K562 (cell line): ENCODE measurements around the gene BANP. TPM values are rescaled to one million over a fixed set of nuclear protein-coding genes. Genes with fewer than 3 reads are reported as not detected.

Experiments used
- ARID2 ChIP-seq: fragments of 450-650 bp; IDR thresholded peaks from 2 replicates; pipeline ENCODE4 v1.6.1; 2017; ENCODE audit warnings: antibody characterized with exemption, mild to moderate bottlenecking
- ZNF146 ChIP-seq: IDR thresholded peaks from one replicate; pipeline ENCODE4 v1.6.1; 2018; ENCODE audit warnings: missing compliant biosample characterization; ENCODE audit not compliant: unreplicated experiment
- ZNF780A ChIP-seq: fragments of 250-450 bp; sonication (Bioruptor Pico); IDR thresholded peaks from 2 replicates; pipeline ENCODE4 v1.5.0; 2021; ENCODE audit warnings: mild to moderate bottlenecking
- polyA plus RNA-seq, 8 experiments: library from polyadenylated mRNA; depleted of rRNA in 4 of 8; stranded (reverse) in 5 of 8; unstranded in 3 of 8; fragments of >200 nt; fragmentation: Nextera tagmentation in 2 of 8; fragmentation: Illumina TruSeq in 1 of 8; extraction: Ambion mirVana in 2 of 8; extraction: Trizol in 1 of 8; gene quantifications; 2 replicates each; pipeline versions ENCODE4 v1.2.1 to v1.2.3, GENCODE V29; 2011 to 2014; ENCODE audit warnings: inconsistent platforms in 1 of 8, missing spikeins in 1 of 8
- total RNA-seq, 7 experiments: library from RNA; depleted of rRNA in 6 of 7; stranded (reverse); fragments of >200 nt in 6 of 7; fragmentation: Illumina TruSeq in 2 of 7; extraction: Trizol in 2 of 7; gene quantifications; 2 replicates each; pipeline versions ENCODE4 v1.2.1 to v1.2.3, GENCODE V29; 2011 to 2021; ENCODE audit warnings: low replicate concordance in 1 of 7
- TF ChIP-seq, protein P1 (sequence below): sonication (generic); formaldehyde crosslinking; IDR thresholded peaks from 2 replicates; pipeline ENCODE4 v1.8.1; 2023; ENCODE audit warnings: mild to moderate bottlenecking, missing genetic modification reagents, moderate library complexity
- TF ChIP-seq, protein P2 (sequence below), 2 experiments: IDR thresholded peaks; 2 replicates each; pipeline ENCODE4 v1.6.1; 2012; ENCODE audit warnings: improper control_type of control experiment in 2 of 2, low read depth in 2 of 2, low read length in 2 of 2, borderline replicate concordance in 1 of 2

The BANP gene
- total and polyA plus RNA-seq, 9 of the 15 experiments (the other 6 are each of a cell fraction or from before 2014, with no cell fraction given) = 4.6 to 22.1 (median 15.6) TPM

DNA sequence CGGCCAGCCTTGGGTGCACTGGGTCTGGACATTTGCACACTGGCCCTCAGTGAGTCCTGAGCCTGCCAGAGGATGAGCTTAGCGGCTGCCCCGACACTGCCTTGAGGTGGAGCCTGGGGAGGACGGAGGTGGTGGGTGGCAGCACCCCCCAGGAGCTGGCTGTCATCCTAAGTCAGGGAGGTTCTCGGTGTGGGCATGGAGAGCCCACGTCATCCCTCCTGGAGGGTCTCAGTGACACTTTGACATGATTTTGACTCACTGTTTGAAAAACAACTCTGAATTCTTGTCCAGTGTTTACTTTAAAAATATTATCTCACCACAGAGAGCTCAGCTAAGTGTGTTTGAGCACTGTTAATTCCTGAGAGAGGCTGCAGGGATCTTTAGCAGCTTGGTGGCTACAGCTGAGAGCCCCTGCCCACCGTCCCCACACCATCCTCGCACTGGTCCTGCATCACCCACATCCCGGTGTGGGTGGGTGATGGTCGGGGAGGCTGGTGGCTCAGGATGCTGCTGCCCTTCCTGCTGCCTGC is 63.1 kb downstream of the BANP start (continued):
- TF ChIP-seq ARID2 (no peak), ZNF780A (CRISPR knock-in tag) (no peak), ZNF146 (no peak)
- TF ChIP-seq, protein P1, sequence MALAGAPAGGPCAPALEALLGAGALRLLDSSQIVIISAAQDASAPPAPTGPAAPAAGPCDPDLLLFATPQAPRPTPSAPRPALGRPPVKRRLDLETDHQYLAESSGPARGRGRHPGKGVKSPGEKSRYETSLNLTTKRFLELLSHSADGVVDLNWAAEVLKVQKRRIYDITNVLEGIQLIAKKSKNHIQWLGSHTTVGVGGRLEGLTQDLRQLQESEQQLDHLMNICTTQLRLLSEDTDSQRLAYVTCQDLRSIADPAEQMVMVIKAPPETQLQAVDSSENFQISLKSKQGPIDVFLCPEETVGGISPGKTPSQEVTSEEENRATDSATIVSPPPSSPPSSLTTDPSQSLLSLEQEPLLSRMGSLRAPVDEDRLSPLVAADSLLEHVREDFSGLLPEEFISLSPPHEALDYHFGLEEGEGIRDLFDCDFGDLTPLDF (CRISPR knock-in tag) = no peak
- TF ChIP-seq, protein P2, sequence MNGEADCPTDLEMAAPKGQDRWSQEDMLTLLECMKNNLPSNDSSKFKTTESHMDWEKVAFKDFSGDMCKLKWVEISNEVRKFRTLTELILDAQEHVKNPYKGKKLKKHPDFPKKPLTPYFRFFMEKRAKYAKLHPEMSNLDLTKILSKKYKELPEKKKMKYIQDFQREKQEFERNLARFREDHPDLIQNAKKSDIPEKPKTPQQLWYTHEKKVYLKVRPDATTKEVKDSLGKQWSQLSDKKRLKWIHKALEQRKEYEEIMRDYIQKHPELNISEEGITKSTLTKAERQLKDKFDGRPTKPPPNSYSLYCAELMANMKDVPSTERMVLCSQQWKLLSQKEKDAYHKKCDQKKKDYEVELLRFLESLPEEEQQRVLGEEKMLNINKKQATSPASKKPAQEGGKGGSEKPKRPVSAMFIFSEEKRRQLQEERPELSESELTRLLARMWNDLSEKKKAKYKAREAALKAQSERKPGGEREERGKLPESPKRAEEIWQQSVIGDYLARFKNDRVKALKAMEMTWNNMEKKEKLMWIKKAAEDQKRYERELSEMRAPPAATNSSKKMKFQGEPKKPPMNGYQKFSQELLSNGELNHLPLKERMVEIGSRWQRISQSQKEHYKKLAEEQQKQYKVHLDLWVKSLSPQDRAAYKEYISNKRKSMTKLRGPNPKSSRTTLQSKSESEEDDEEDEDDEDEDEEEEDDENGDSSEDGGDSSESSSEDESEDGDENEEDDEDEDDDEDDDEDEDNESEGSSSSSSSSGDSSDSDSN (IDR thresholded peaks at IDR 0.05; ENCODE audit: borderline replicate concordance in 1 of 2, low read depth in 2 of 2, low read length in 2 of 2) = no peak
